GM12878 (cell line): ENCODE measurements around the gene CHST15.
"Not testable (repeated sequence)": the region's sequence is repeated elsewhere in the genome, so short reads cannot be mapped to it uniquely, and the experiment has no call there.

Experiments
- ASH2L ChIP-seq: fragments of 300-600, 200-600 bp; sonication (generic); IDR thresholded peaks from 2 replicates; pipeline ENCODE4 v1.6.1; 2017; ENCODE audit warnings: low read depth, mild to moderate bottlenecking, borderline replicate concordance
- CTCF ChIP-seq, 3 experiments: IDR thresholded peaks in 2 of 3; conservative IDR thresholded peaks in 1 of 3; 2 replicates each; pipeline ENCODE4 v1.5.1; 2011; ENCODE audit warnings: low read depth in 3 of 3, low read length in 3 of 3, mild to moderate bottlenecking in 3 of 3, control low read depth in 2 of 3, moderate library complexity in 2 of 3, inconsistent platforms in 1 of 3, mixed read lengths in 1 of 3; ENCODE audit not compliant: control insufficient read depth in 2 of 3, insufficient read depth in 1 of 3; ENCODE audit errors: extremely low read depth in 1 of 3
- MTA3 ChIP-seq: IDR thresholded peaks from 2 replicates; pipeline ENCODE4 v1.6.1; 2012; ENCODE audit warnings: low read length, inconsistent platforms, borderline replicate concordance
- POLR2A ChIP-seq: IDR thresholded peaks from 2 replicates; pipeline ENCODE4 v1.6.1; 2011; ENCODE audit warnings: low read depth, mild to moderate bottlenecking, low read length
- RFX5 ChIP-seq: IDR thresholded peaks from 2 replicates; pipeline ENCODE4 v1.6.1; 2011; ENCODE audit warnings: low read depth, low read length, improper control_type of control experiment
- SP1 ChIP-seq: IDR thresholded peaks from one replicate; pipeline ENCODE4 v1.6.1; 2011; ENCODE audit warnings: low read depth, low read length
- TCF7 ChIP-seq: IDR thresholded peaks from 2 replicates; pipeline ENCODE4 v1.6.1; 2014; ENCODE audit warnings: antibody characterized with exemption, borderline replicate concordance

GRCh38 chr10:124095801-124096200 is 2.4 kb upstream of the CHST15 start:
- not testable (repeated sequence) for TF ChIP-seq ASH2L; TCF7; SP1; RFX5; POLR2A; MTA3; CTCF (IDR thresholded peaks at IDR 0.05 in 2 of 3, conservative IDR thresholded peaks at IDR 0.05 in 1 of 3; ENCODE audit: control insufficient read depth in 2 of 3, extremely low read depth in 1 of 3, insufficient read depth in 1 of 3, low read depth in 3 of 3, low read length in 3 of 3)
